ENCODE results near the gene KATNB1.

GRCh38 chr16:57690782-57691471, 44.6 kb upstream of the KATNB1 start:
- TF ChIP-seq CTCF (conservative IDR thresholded peaks at IDR 0.05; ENCODE audit: low read depth, low read length) (no peak), EZH2phosphoT487 (IDR thresholded peaks at IDR 0.05; ENCODE audit: borderline replicate concordance, low read length) (no peak)
